ENCODE measurements around the gene CYBC1. TPM values are rescaled to one million over a fixed set of nuclear protein-coding genes. Genes with fewer than 3 reads are reported as not detected.

Gene CYBC1
- polyA plus RNA-seq, 1 donor (not counting 4 experiments of a cell fraction or from before 2014, with no cell fraction given): 30.2 TPM

DNA sequence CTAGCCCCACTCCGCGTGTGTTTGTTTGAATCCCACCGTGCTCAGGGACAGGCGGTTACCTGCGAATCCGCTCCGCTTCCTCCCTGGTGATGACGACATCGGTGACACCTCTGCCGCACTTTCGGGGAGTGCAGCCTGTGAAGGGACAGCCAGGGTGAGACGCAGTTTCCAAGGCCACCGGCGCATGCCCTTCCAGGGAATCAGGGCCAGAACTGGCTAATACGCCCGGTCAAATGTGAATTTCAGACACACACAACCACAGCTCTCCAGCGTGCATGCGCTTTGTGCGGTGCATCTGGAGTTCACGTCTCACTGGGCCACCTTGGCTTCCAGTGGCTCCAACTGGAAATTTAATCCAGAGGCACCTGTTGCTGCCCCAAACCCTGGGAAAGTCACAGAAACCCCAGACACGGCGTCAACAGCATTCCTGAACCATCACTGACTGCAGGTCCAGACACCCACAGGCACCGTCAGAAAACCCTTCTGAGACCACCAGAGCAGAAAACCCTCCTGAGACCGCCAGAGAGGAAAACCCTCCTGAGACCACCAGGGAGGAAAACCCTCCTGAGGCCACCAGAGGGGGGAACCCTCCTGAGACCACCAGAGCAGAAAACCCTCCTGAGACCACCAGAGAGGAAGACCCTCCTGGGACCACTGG lies 39.0 kb downstream of the CYBC1 start:
- Histone ChIP-seq H3K36me3 (ENCODE audit: control insufficient read depth in 2 of 2, extremely low read depth in 1 of 2, insufficient read depth in 2 of 2, low read length in 2 of 2) (peaks cover 0 to 3% of the 10 kb centered on the region in 2 experiments), H4K20me1 (ENCODE audit: control insufficient read depth, extremely low read depth, insufficient read depth, low read length) (peaks cover 13% of the 10 kb centered on the region), H3K4me2 (ENCODE audit: control insufficient read depth, extremely low read depth, insufficient read depth, low read depth, low read length) (no peak overlapping the region), H3K9me3 (ENCODE audit: control insufficient read depth, low read depth, low read length) (no peaks in the 10 kb centered on the region), H3K27ac (ENCODE audit: control insufficient read depth, insufficient read depth, low read length) (no peak overlapping the region), H3K4me3 (ENCODE audit: control insufficient read depth in 2 of 3, extremely low read depth in 1 of 3, insufficient read depth in 2 of 3, low read depth in 1 of 3, low read length in 3 of 3) (no peak overlapping the region), H3K79me2 (ENCODE audit: control insufficient read depth, insufficient read depth, low read length) (peaks cover 2% of the 10 kb centered on the region), H2AFZ (ENCODE audit: control insufficient read depth, low read length) (no peak overlapping the region), H3K4me1 (ENCODE audit: control insufficient read depth, extremely low read depth, insufficient read depth, low read length) (peaks cover 4% of the 10 kb centered on the region), H3K9ac (ENCODE audit: control insufficient read depth, extremely low read depth, insufficient read depth, low read length) (no peak overlapping the region), H3K27me3 (ENCODE audit: control insufficient read depth, extremely low read depth, insufficient read depth, low read length) (no peaks in the 10 kb centered on the region), H3K9me1 (ENCODE audit: control insufficient read depth, extremely low read depth, insufficient read depth, low read length) (no peaks in the 10 kb centered on the region)
- dilution Hi-C loops (cut with MboI; ENCODE audit: extremely low pct_ligation_motif_present, low sequenced_read_pairs): no loop called here
- TF ChIP-seq, protein P1, sequence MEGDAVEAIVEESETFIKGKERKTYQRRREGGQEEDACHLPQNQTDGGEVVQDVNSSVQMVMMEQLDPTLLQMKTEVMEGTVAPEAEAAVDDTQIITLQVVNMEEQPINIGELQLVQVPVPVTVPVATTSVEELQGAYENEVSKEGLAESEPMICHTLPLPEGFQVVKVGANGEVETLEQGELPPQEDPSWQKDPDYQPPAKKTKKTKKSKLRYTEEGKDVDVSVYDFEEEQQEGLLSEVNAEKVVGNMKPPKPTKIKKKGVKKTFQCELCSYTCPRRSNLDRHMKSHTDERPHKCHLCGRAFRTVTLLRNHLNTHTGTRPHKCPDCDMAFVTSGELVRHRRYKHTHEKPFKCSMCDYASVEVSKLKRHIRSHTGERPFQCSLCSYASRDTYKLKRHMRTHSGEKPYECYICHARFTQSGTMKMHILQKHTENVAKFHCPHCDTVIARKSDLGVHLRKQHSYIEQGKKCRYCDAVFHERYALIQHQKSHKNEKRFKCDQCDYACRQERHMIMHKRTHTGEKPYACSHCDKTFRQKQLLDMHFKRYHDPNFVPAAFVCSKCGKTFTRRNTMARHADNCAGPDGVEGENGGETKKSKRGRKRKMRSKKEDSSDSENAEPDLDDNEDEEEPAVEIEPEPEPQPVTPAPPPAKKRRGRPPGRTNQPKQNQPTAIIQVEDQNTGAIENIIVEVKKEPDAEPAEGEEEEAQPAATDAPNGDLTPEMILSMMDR (optimal IDR thresholded peaks at IDR 0.05 in 1 of 3, IDR thresholded peaks at IDR 0.05 in 1 of 3, conservative IDR thresholded peaks at IDR 0.05 in 1 of 3; ENCODE audit: extremely low read depth in 1 of 3, insufficient read depth in 2 of 3, low read length in 3 of 3): no peak
- TF ChIP-seq EZH2 (IDR thresholded peaks at IDR 0.05; ENCODE audit: low read length): no peak
- FAIRE-seq: no peak
- no peak for DNase-seq (ENCODE audit: low read depth, low spot score)

DNA sequence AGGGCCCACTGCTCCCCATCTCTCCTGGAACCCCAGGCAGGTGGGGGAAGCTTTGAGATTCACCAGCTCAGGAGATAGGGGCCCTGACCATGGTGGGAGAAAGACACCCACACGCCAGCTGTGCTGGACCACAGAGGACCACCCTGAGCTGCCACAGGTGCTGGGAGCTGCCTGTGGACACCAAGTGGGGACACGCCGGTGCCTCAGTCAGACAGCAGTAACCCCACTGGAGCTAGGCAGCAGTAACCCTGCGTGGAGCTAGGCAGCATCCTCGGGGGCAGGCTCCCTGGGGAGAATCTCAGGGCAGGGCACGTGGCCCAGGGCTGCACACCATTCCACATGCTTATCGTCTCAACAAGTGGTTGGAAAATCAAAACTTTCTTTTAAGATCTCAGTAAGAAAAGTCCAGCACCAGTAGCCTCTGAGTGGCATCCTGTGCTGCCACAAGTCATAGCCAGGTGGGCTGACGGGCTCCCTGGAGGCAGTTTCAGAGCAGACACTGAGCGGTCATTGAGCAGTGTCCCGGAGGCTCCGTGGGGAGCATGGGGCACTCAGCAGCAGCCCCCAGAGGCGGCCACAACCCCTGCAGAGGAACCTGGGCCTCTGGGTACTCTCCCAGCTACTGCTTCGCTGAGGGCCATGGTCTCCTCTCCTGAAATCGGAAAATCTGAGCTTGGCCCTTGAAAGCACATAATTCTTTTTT lies 40.4 kb downstream of the CYBC1 start:
- H2AFZ ChIP-seq (ENCODE audit: control insufficient read depth, low read length): no peak overlapping the region
- H3K4me2 ChIP-seq (ENCODE audit: control insufficient read depth, extremely low read depth, insufficient read depth, low read depth, low read length): no peak overlapping the region
- peaks cover 4% of the 10 kb centered on the region for H3K4me1 ChIP-seq (ENCODE audit: control insufficient read depth, extremely low read depth, insufficient read depth, low read length)
- no peaks in the 10 kb centered on the region for H3K9me3 ChIP-seq (ENCODE audit: control insufficient read depth, low read depth, low read length)
- FAIRE-seq (no peak), DNase-seq (ENCODE audit: low read depth, low spot score) (no peak)
- H3K9ac ChIP-seq (ENCODE audit: control insufficient read depth, extremely low read depth, insufficient read depth, low read length): no peak overlapping the region
- no peaks in the 10 kb centered on the region for H3K79me2 ChIP-seq (ENCODE audit: control insufficient read depth, insufficient read depth, low read length)
- H3K4me3 ChIP-seq (ENCODE audit: control insufficient read depth in 2 of 3, extremely low read depth in 1 of 3, insufficient read depth in 2 of 3, low read depth in 1 of 3, low read length in 3 of 3): no peak overlapping the region
- no peaks in the 10 kb centered on the region for H3K9me1 ChIP-seq (ENCODE audit: control insufficient read depth, extremely low read depth, insufficient read depth, low read length)
- peaks cover 0 to 3% of the 10 kb centered on the region in 2 experiments for H3K36me3 ChIP-seq (ENCODE audit: control insufficient read depth in 2 of 2, extremely low read depth in 1 of 2, insufficient read depth in 2 of 2, low read length in 2 of 2)
- H4K20me1 ChIP-seq (ENCODE audit: control insufficient read depth, extremely low read depth, insufficient read depth, low read length): peaks cover 7% of the 10 kb centered on the region
- H3K27ac ChIP-seq (ENCODE audit: control insufficient read depth, insufficient read depth, low read length): no peak overlapping the region
- TF ChIP-seq, protein P1 (optimal IDR thresholded peaks at IDR 0.05 in 1 of 3, IDR thresholded peaks at IDR 0.05 in 1 of 3, conservative IDR thresholded peaks at IDR 0.05 in 1 of 3; ENCODE audit: extremely low read depth in 1 of 3, insufficient read depth in 2 of 3, low read length in 3 of 3): no peak
- TF ChIP-seq EZH2 (IDR thresholded peaks at IDR 0.05; ENCODE audit: low read length): no peak
- no peaks in the 10 kb centered on the region for H3K27me3 ChIP-seq (ENCODE audit: control insufficient read depth, extremely low read depth, insufficient read depth, low read length)
- dilution Hi-C loops (cut with MboI; ENCODE audit: extremely low pct_ligation_motif_present, low sequenced_read_pairs): no loop called here

Measured in keratinocyte (primary cell).